ENCODE results near the gene TXNDC12.
A peak's percentile ranks its signal among the peaks of the same experiment; 100 is the strongest.
"Not testable (repeated sequence)": the region's sequence is repeated elsewhere in the genome, so short reads cannot be mapped to it uniquely, and the experiment has no call there.

TXNDC12 gene

DNA sequence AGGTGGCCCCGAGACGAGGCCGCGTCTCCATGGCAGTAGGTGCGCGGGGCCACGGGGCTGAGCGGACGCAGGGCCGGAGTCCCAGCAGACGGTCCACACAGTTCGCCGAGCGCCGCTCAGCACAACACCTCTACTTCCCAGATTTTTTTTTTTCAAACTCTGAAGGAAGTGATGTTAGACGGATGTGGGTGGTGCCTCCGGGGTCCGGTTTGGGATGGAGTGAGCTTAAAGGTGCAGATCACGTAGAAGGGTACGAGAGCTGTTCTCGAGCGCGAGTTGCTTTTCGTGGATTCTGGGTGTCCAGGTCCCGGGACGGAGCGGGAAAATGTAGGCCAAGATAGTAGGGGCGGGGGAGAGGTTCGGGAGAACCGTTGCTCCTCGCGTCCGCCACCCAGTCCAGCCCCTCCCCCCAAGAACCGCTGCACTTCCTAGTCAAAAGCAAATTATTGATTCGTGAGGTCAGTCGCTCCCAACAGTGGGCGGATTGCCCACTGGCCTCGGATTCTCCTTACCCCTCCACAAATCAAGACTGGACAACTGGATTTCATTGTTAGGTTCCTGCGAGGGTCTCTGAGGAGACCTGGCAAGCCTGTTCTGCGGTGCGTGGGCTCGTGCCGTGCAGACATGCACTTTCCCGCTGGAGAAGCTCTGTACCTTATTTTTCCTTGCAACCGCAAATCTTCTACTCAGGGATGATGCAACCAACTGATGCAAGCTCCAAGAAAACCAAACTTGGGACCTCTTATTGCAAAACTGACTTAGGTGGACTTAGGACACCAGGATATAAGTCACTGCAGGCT lies at the start of gene TXNDC12:
Gene TXNDC12 (minus strand): TSS at position 126 of the 800 bp plus-strand sequence. CDS start 95 bp downstream, at position 31.
- Mint-ChIP-seq H3K4me1 (ENCODE audit: low read depth) (peaks cover 45% of the 10 kb centered on the region), H3K4me3 (peak within 1 kb of the TSS; percentile 98), H3K9me3 (no peaks in the 10 kb centered on the region), H3K36me3 (ENCODE audit: low read depth) (peaks cover 17% of the 10 kb centered on the region), H3K27me3 (ENCODE audit: low read depth) (no peaks in the 10 kb centered on the region), H3K27ac (peak within 1 kb of the TSS; percentile 94)

GRCh38 chr1:52102336-52103013 lies 47.5 kb upstream of the TXNDC12 start:
- H3K9me3 Mint-ChIP-seq: no peaks in the 10 kb centered on the region
- no peak overlapping the region for H3K27ac Mint-ChIP-seq
- H3K4me1 Mint-ChIP-seq (ENCODE audit: low read depth): peaks cover 7% of the 10 kb centered on the region
- no peak overlapping the region for H3K4me3 Mint-ChIP-seq
- peaks cover 3% of the 10 kb centered on the region for H3K36me3 Mint-ChIP-seq (ENCODE audit: low read depth)
- H3K27me3 Mint-ChIP-seq (ENCODE audit: low read depth): peaks cover 14% of the 10 kb centered on the region

DNA sequence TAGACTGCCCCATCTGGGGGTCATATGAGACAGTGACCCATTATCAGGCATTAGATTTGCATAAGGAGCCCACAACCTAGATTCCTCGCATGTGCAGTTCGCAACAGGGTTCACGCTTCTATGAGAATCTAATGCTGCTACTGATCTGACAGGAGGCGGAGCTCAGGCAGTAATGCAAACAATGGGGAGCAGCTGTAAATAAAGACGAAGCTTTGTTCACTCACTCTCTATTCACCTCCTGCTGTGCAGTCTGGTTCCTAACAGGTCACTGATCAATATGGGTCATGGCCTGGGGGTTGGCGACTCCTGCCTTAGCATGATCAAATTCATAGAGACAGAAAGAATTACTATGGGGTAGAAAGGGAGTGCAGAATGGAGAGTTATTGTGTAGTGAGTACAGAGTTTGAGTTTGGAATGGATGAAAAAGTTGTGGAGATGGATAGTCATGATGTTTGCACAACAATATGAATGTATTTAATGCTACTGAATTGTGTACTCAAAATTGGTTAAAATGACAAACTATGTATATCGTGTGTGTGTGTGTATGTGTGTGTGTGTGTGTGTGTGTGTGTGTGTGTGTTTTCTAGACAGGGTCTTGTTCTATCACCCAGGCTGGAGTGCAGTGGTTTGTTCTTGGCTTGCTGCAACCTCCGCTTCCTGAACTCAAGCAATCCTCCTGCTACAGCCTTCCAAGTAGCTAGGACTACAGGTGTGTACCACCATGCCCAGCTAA lies 43.3 kb upstream of the TXNDC12 start:
- no peaks in the 10 kb centered on the region for H3K9me3 Mint-ChIP-seq

GRCh38 chr1:52096216-52096615 lies 41.2 kb upstream of the TXNDC12 start:
- no peaks in the 10 kb centered on the region for H3K9me3 Mint-ChIP-seq
- H3K36me3 Mint-ChIP-seq (ENCODE audit: low read depth): peaks cover 5% of the 10 kb centered on the region
- peaks cover 13% of the 10 kb centered on the region for H3K27me3 Mint-ChIP-seq (ENCODE audit: low read depth)
- H3K27ac Mint-ChIP-seq: no peak overlapping the region
- no peak overlapping the region for H3K4me3 Mint-ChIP-seq
- no peaks in the 10 kb centered on the region for H3K4me1 Mint-ChIP-seq (ENCODE audit: low read depth)

More for the DNA sequence above, 43.3 kb upstream of the TXNDC12 start:
- peaks cover 14% of the 10 kb centered on the region for H3K27me3 Mint-ChIP-seq (ENCODE audit: low read depth)
- peaks cover 7% of the 10 kb centered on the region for H3K4me1 Mint-ChIP-seq (ENCODE audit: low read depth)
- H3K27ac Mint-ChIP-seq: no peak overlapping the region
- H3K4me3 Mint-ChIP-seq: no peak overlapping the region
- peaks cover 3% of the 10 kb centered on the region for H3K36me3 Mint-ChIP-seq (ENCODE audit: low read depth)

GRCh38 chr1:52094300-52094699 lies 39.3 kb upstream of the TXNDC12 start:
- H3K27ac Mint-ChIP-seq; H3K27me3 Mint-ChIP-seq (ENCODE audit: low read depth); H3K9me3 Mint-ChIP-seq; H3K4me3 Mint-ChIP-seq; H3K4me1 Mint-ChIP-seq (ENCODE audit: low read depth): not testable (repeated sequence)
- peaks cover 14% of the 10 kb centered on the region for H3K36me3 Mint-ChIP-seq (ENCODE audit: low read depth)

- H3K9me3 Mint-ChIP-seq; H3K27ac Mint-ChIP-seq; H3K4me1 Mint-ChIP-seq (ENCODE audit: low read depth); H3K27me3 Mint-ChIP-seq (ENCODE audit: low read depth); H3K4me3 Mint-ChIP-seq: not testable (repeated sequence)
- peaks cover 32% of the 10 kb centered on the region for H3K36me3 Mint-ChIP-seq (ENCODE audit: low read depth)
Observed at GRCh38 chr1:52087892-52088291, 32.9 kb upstream of the TXNDC12 start.

DNA sequence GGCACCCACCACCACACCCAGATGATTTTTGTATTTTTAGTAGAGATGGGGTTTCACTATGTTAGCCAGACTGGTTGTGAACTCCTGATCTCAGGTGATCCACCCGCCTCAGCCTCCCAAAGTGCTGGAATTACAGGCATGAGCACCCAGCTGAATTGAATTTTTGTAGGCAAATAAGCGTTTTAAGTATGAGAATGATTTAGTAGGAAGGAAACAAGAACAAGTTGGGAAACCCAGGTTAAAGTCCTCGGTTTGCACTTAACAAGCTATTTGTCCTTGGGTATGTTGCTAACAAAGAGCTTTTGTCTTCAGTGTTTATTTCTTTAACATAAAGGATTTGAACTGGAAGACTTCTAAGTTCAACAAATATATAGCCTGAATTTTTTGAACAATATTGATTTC lies 25.0 kb upstream of the TXNDC12 start:
- no peak overlapping the region for H3K27ac Mint-ChIP-seq
- H3K27me3 Mint-ChIP-seq (ENCODE audit: low read depth): no peaks in the 10 kb centered on the region
- no peak overlapping the region for H3K4me3 Mint-ChIP-seq
- H3K4me1 Mint-ChIP-seq (ENCODE audit: low read depth): peaks cover 2% of the 10 kb centered on the region
- H3K36me3 Mint-ChIP-seq (ENCODE audit: low read depth): peaks cover 4% of the 10 kb centered on the region
- H3K9me3 Mint-ChIP-seq: no peaks in the 10 kb centered on the region

GRCh38 chr1:52077277-52077676 lies 22.3 kb upstream of the TXNDC12 start:
- not testable (repeated sequence) for H3K4me3 Mint-ChIP-seq; H3K4me1 Mint-ChIP-seq (ENCODE audit: low read depth)

DNA sequence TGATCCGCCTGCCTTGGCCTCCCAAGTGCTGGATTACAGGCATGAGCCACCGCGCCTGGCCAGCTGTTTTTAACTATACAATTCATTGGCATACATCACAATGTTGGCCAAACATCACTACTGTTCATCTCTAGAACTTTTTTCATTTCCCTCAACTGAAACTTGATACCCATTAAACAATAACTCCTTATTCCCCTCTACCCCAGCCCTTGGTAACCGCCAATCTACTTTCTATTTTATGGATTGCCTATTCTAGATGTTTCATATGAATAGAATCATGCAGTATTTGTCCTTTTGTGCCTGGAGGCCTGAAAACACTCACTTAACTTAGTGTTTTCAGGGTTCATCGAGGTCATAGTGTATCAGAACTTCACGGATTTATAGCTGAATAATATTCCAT lies 17.3 kb upstream of the TXNDC12 start:
- Mint-ChIP-seq H3K4me1 (ENCODE audit: low read depth) (peaks cover 17% of the 10 kb centered on the region), H3K4me3 (no peak overlapping the region), H3K36me3 (ENCODE audit: low read depth) (peaks cover 15% of the 10 kb centered on the region), H3K27ac (no peak overlapping the region), H3K9me3 (no peaks in the 10 kb centered on the region), H3K27me3 (ENCODE audit: low read depth) (no peaks in the 10 kb centered on the region)

More at GRCh38 chr1:52077277-52077676, 22.3 kb upstream of the TXNDC12 start:
- H3K36me3 Mint-ChIP-seq (ENCODE audit: low read depth); H3K27me3 Mint-ChIP-seq (ENCODE audit: low read depth); H3K9me3 Mint-ChIP-seq; H3K27ac Mint-ChIP-seq: not testable (repeated sequence)

GRCh38 chr1:52070704-52071103 lies 15.7 kb upstream of the TXNDC12 start:
- H3K9me3 Mint-ChIP-seq: no peaks in the 10 kb centered on the region
- H3K27me3 Mint-ChIP-seq (ENCODE audit: low read depth): no peaks in the 10 kb centered on the region
- peaks cover 17% of the 10 kb centered on the region for H3K4me1 Mint-ChIP-seq (ENCODE audit: low read depth)
- no peak overlapping the region for H3K27ac Mint-ChIP-seq
- H3K4me3 Mint-ChIP-seq: no peak overlapping the region
- H3K36me3 Mint-ChIP-seq (ENCODE audit: low read depth): peaks cover 15% of the 10 kb centered on the region

DNA sequence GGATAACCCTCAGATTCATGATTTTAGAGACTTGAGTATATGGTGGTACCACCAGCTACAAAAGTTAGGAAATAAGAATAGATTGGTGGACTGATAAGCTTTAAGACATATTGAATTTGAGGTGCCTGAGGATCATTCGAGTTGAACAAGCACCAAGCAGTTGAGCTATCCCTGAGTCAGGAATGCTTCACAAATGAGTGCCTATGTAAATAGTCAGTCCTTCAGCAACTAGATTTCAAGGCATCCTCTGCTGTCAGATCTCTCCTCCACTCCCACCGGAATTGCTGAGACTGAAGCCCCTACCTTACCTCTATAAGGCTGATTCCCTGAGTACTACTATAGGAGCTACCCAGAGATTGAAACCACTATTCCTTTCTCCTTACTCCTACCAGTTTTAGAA lies 8.2 kb upstream of the TXNDC12 start:
- Mint-ChIP-seq H3K4me1 (ENCODE audit: low read depth) (peaks cover 14% of the 10 kb centered on the region), H3K27me3 (ENCODE audit: low read depth) (no peaks in the 10 kb centered on the region), H3K9me3 (no peaks in the 10 kb centered on the region), H3K36me3 (ENCODE audit: low read depth) (peaks cover 18% of the 10 kb centered on the region), H3K27ac (no peak overlapping the region), H3K4me3 (no peak overlapping the region)

DNA sequence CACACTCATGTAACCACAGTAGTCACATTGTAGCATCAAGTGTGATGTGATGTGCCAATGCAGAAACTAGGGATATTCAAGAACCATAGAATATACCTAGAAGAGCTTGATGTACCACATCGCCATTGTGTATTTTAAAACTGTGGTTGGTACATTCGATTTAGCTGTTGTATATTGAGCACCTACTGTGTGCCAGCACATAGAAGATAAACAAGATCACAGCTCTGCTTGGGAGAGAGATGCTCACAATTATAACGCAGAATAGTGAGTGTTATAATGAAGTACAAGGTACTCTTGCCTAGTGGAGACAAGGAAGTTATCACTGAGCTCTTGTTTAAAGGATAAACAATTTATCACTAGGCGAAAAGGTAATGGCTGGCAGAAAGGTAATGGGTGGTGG lies 5.8 kb upstream of the TXNDC12 start:
- Mint-ChIP-seq H3K9me3 (no peaks in the 10 kb centered on the region), H3K4me1 (ENCODE audit: low read depth) (peaks cover 30% of the 10 kb centered on the region), H3K36me3 (ENCODE audit: low read depth) (peaks cover 16% of the 10 kb centered on the region), H3K27ac (no peak overlapping the region), H3K4me3 (no peak overlapping the region), H3K27me3 (ENCODE audit: low read depth) (no peaks in the 10 kb centered on the region)

- no peak overlapping the region for H3K4me3 Mint-ChIP-seq
- H3K27me3 Mint-ChIP-seq (ENCODE audit: low read depth): no peaks in the 10 kb centered on the region
- peaks cover 31% of the 10 kb centered on the region for H3K4me1 Mint-ChIP-seq (ENCODE audit: low read depth)
- H3K27ac Mint-ChIP-seq: no peak overlapping the region
- peaks cover 14% of the 10 kb centered on the region for H3K36me3 Mint-ChIP-seq (ENCODE audit: low read depth)
- no peaks in the 10 kb centered on the region for H3K9me3 Mint-ChIP-seq
Observed at GRCh38 chr1:52059888-52060287, 4.9 kb upstream of the TXNDC12 start.

DNA sequence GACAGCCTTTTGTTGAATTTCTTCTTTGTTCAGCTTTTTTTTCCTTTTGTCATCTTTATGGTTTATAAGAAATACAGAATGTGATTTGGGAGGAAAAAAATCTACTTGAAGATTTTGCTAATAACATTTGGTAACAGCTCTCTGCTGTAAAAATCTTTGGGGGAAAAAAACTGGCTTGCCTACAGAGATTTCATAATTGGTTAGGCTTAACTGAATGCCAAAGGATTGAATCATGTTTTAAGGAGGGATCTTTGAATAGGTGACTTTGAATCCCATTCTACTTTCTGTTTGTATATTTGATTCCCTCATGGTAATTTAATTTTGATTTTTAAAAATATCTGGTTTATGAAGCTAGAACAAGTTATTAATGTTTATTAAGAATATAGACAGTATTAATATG lies 4.3 kb upstream of the TXNDC12 start:
- Mint-ChIP-seq H3K27me3 (ENCODE audit: low read depth) (no peaks in the 10 kb centered on the region), H3K36me3 (ENCODE audit: low read depth) (peaks cover 14% of the 10 kb centered on the region), H3K4me1 (ENCODE audit: low read depth) (peaks cover 31% of the 10 kb centered on the region), H3K27ac (no peak overlapping the region), H3K9me3 (no peaks in the 10 kb centered on the region), H3K4me3 (peak overlapping the region; percentile 41)
